Osteoblast (primary cell): ENCODE results near the gene C11orf58. TPM values are rescaled to one million over a fixed set of nuclear protein-coding genes. Genes with fewer than 3 reads are reported as not detected.

Experiments
- DNase-seq: peaks from one replicate; pipeline ENCODE4 v3.0.0; 2011; ENCODE audit warnings: low spot score, mixed read lengths; ENCODE audit not compliant: insufficient read length; ENCODE audit errors: missing footprints
- H2AFZ ChIP-seq: 2 replicates; pipeline ENCODE4 v1.6.0; 2011; ENCODE audit warnings: mild to moderate bottlenecking, low read length
- H3K27ac ChIP-seq: 2 replicates; pipeline ENCODE4 v1.5.1; 2011; ENCODE audit warnings: mild to moderate bottlenecking, low read depth, low read length, moderate library complexity
- H3K27me3 ChIP-seq: 2 replicates; pipeline ENCODE4 v1.6.0; 2012; ENCODE audit warnings: mild to moderate bottlenecking, control low read depth, inconsistent platforms, low read length, moderate library complexity; ENCODE audit not compliant: insufficient read depth
- H3K36me3 ChIP-seq: 2 replicates; pipeline ENCODE4 v1.5.1; 2011; ENCODE audit warnings: mild to moderate bottlenecking, low read length, control low read depth, moderate library complexity; ENCODE audit not compliant: insufficient read depth
- H3K4me1 ChIP-seq: 2 replicates; pipeline ENCODE4 v1.5.1; 2011; ENCODE audit warnings: mild to moderate bottlenecking, low read length, control low read depth, moderate library complexity; ENCODE audit not compliant: insufficient read depth
- H3K4me2 ChIP-seq: 2 replicates; pipeline ENCODE4 v1.6.0; 2011; ENCODE audit warnings: mild to moderate bottlenecking, low read length; ENCODE audit not compliant: insufficient read depth
- H3K4me3 ChIP-seq: fragments of 200-600 bp; sonication (generic); 3 replicates; pipeline ENCODE4 v1.5.1; 2012; ENCODE audit warnings: mild to moderate bottlenecking, low read length, inconsistent platforms; ENCODE audit not compliant: insufficient read depth
- H3K79me2 ChIP-seq: 2 replicates; pipeline ENCODE4 v1.6.0; 2012; ENCODE audit warnings: mild to moderate bottlenecking, low read length, control low read depth, inconsistent platforms; ENCODE audit not compliant: insufficient read depth
- H3K9me3 ChIP-seq: 2 replicates; pipeline ENCODE4 v1.5.1; 2011; ENCODE audit warnings: low read depth, low read length, control low read depth
- H4K20me1 ChIP-seq: 2 replicates; pipeline ENCODE4 v1.6.0; 2012; ENCODE audit warnings: mild to moderate bottlenecking, low read length, control low read depth; ENCODE audit not compliant: insufficient read depth
- CTCF ChIP-seq: IDR thresholded peaks from 2 replicates; pipeline ENCODE4 v1.5.1; 2011; ENCODE audit warnings: mild to moderate bottlenecking, low read depth, low read length, moderate library complexity; ENCODE audit errors: extremely low read depth
- total RNA-seq: library from RNA; depleted of rRNA; stranded (reverse); fragments of >200 nt; gene quantifications from 2 replicates; pipeline ENCODE4 v1.2.3, GENCODE V29; 2012

Gene C11orf58
- total RNA-seq, 1 donor: 139 TPM

GRCh38 chr11:16741473-16741872 lies 3.0 kb downstream of the C11orf58 start:
- DNase-seq: no peak
- H3K27me3 ChIP-seq: no peaks in the 10 kb centered on the region
- no peaks in the 10 kb centered on the region for H3K9me3 ChIP-seq
- H3K27ac ChIP-seq: no peak overlapping the region
- H3K36me3 ChIP-seq: peaks cover 15% of the 10 kb centered on the region
- no peak overlapping the region for H3K4me3 ChIP-seq
- H3K79me2 ChIP-seq: peaks cover 84% of the 10 kb centered on the region
- peaks cover 15% of the 10 kb centered on the region for H3K4me1 ChIP-seq
- H3K4me2 ChIP-seq: peak overlapping the region; percentile 3
- peaks cover 46% of the 10 kb centered on the region for H4K20me1 ChIP-seq
- H2AFZ ChIP-seq: no peak overlapping the region
- no peak for TF ChIP-seq CTCF

GRCh38 chr11:16743478-16743877 lies 5.0 kb downstream of the C11orf58 start:
- peaks cover 12% of the 10 kb centered on the region for H3K4me1 ChIP-seq
- H3K9me3 ChIP-seq: no peaks in the 10 kb centered on the region
- no peak for DNase-seq
- peaks cover 26% of the 10 kb centered on the region for H3K36me3 ChIP-seq
- no peak for TF ChIP-seq CTCF
- no peak overlapping the region for H2AFZ ChIP-seq
- peaks cover 91% of the 10 kb centered on the region for H3K79me2 ChIP-seq
- no peaks in the 10 kb centered on the region for H3K27me3 ChIP-seq
- peaks cover 50% of the 10 kb centered on the region for H4K20me1 ChIP-seq
- no peak overlapping the region for H3K4me2 ChIP-seq
- H3K4me3 ChIP-seq: no peak overlapping the region
- no peak overlapping the region for H3K27ac ChIP-seq

GRCh38 chr11:16744128-16744725 lies 5.8 kb downstream of the C11orf58 start:
- DNase-seq: no peak
- H3K4me2 ChIP-seq: no peak overlapping the region
- no peaks in the 10 kb centered on the region for H3K27me3 ChIP-seq
- peaks cover 50% of the 10 kb centered on the region for H4K20me1 ChIP-seq
- H3K79me2 ChIP-seq: peaks cover 84% of the 10 kb centered on the region
- no peaks in the 10 kb centered on the region for H3K9me3 ChIP-seq
- TF ChIP-seq CTCF: no peak
- no peak overlapping the region for H2AFZ ChIP-seq
- H3K27ac ChIP-seq: no peak overlapping the region
- peaks cover 27% of the 10 kb centered on the region for H3K36me3 ChIP-seq
- H3K4me3 ChIP-seq: no peak overlapping the region
- H3K4me1 ChIP-seq: peaks cover 12% of the 10 kb centered on the region

GRCh38 chr11:16745950-16746605 lies 7.6 kb downstream of the C11orf58 start:
- DNase-seq: no peak
- H3K36me3 ChIP-seq: peaks cover 45% of the 10 kb centered on the region
- peaks cover 37% of the 10 kb centered on the region for H4K20me1 ChIP-seq
- no peaks in the 10 kb centered on the region for H3K9me3 ChIP-seq
- H3K79me2 ChIP-seq: peaks cover 69% of the 10 kb centered on the region
- H3K27me3 ChIP-seq: no peaks in the 10 kb centered on the region
- H3K4me1 ChIP-seq: peaks cover 5% of the 10 kb centered on the region
- TF ChIP-seq CTCF: no peak
- no peak overlapping the region for H3K4me3 ChIP-seq
- H3K27ac ChIP-seq: no peak overlapping the region
- H2AFZ ChIP-seq: no peak overlapping the region
- H3K4me2 ChIP-seq: no peak overlapping the region
